HL-60 (cell line): ENCODE data around the gene UBASH3A.

Experiments
- GABPA ChIP-seq: IDR thresholded peaks from 2 replicates; pipeline ENCODE4 v1.6.1; 2012; ENCODE audit warnings: low read depth
- POLR2AphosphoS5 ChIP-seq: IDR thresholded peaks from 2 replicates; pipeline ENCODE4 v1.6.1; 2012; ENCODE audit warnings: low read depth
- SPI1 ChIP-seq: IDR thresholded peaks from 2 replicates; pipeline ENCODE4 v1.6.1; 2012; ENCODE audit warnings: low read depth, mild to moderate bottlenecking, borderline replicate concordance
- TF ChIP-seq, protein P1 (sequence below): IDR thresholded peaks from one replicate; pipeline ENCODE4 v1.5.1; 2011; ENCODE audit warnings: low read length, control low read depth, inconsistent platforms; ENCODE audit not compliant: insufficient read depth
- TF ChIP-seq, protein P2 (sequence below): IDR thresholded peaks from 2 replicates; pipeline ENCODE4 v1.6.1; 2012; ENCODE audit warnings: low read depth; ENCODE audit not compliant: insufficient replicate concordance

DNA sequence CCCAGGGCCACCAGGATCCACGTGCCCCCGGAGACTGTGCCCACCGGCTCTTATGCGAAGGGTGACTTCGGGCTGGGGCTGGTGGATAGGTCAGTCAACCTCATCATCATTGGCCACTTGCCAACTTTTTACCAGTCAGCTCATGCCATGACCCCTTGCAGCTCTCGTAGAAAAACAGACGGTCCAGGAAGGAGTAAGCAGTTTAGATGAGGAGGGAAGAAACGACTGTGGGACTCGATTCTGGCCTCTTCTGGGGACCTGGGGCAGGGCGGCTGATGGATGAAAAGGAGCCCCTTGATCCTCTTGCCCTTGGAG, 41.0 kb downstream of the UBASH3A start:
- TF ChIP-seq, protein P1, sequence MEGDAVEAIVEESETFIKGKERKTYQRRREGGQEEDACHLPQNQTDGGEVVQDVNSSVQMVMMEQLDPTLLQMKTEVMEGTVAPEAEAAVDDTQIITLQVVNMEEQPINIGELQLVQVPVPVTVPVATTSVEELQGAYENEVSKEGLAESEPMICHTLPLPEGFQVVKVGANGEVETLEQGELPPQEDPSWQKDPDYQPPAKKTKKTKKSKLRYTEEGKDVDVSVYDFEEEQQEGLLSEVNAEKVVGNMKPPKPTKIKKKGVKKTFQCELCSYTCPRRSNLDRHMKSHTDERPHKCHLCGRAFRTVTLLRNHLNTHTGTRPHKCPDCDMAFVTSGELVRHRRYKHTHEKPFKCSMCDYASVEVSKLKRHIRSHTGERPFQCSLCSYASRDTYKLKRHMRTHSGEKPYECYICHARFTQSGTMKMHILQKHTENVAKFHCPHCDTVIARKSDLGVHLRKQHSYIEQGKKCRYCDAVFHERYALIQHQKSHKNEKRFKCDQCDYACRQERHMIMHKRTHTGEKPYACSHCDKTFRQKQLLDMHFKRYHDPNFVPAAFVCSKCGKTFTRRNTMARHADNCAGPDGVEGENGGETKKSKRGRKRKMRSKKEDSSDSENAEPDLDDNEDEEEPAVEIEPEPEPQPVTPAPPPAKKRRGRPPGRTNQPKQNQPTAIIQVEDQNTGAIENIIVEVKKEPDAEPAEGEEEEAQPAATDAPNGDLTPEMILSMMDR: no peak
- TF ChIP-seq POLR2AphosphoS5 (no peak), GABPA (no peak), SPI1 (no peak)
- TF ChIP-seq, protein P2, sequence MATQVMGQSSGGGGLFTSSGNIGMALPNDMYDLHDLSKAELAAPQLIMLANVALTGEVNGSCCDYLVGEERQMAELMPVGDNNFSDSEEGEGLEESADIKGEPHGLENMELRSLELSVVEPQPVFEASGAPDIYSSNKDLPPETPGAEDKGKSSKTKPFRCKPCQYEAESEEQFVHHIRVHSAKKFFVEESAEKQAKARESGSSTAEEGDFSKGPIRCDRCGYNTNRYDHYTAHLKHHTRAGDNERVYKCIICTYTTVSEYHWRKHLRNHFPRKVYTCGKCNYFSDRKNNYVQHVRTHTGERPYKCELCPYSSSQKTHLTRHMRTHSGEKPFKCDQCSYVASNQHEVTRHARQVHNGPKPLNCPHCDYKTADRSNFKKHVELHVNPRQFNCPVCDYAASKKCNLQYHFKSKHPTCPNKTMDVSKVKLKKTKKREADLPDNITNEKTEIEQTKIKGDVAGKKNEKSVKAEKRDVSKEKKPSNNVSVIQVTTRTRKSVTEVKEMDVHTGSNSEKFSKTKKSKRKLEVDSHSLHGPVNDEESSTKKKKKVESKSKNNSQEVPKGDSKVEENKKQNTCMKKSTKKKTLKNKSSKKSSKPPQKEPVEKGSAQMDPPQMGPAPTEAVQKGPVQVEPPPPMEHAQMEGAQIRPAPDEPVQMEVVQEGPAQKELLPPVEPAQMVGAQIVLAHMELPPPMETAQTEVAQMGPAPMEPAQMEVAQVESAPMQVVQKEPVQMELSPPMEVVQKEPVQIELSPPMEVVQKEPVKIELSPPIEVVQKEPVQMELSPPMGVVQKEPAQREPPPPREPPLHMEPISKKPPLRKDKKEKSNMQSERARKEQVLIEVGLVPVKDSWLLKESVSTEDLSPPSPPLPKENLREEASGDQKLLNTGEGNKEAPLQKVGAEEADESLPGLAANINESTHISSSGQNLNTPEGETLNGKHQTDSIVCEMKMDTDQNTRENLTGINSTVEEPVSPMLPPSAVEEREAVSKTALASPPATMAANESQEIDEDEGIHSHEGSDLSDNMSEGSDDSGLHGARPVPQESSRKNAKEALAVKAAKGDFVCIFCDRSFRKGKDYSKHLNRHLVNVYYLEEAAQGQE: no peak
